DND-41 (cell line): Measurements from ENCODE around the gene AMZ2.

ENCODE experiments used
- CTCF ChIP-seq: IDR thresholded peaks from 2 replicates; pipeline ENCODE4 v1.5.1; 2012; ENCODE audit warnings: borderline replicate concordance, low read length, moderate library complexity, mild to moderate bottlenecking; ENCODE audit not compliant: poor library complexity, severe bottlenecking; ENCODE audit errors: extremely low read depth
- EZH2 ChIP-seq: IDR thresholded peaks from 3 replicates; pipeline ENCODE4 v1.6.1; 2012; ENCODE audit warnings: borderline replicate concordance, low read depth, mild to moderate bottlenecking, moderate library complexity, low read length, inconsistent platforms; ENCODE audit not compliant: severe bottlenecking

- TF ChIP-seq CTCF (no peak), EZH2 (no peak)
Observed at GRCh38 chr17:68302066-68302564, 54.3 kb downstream of the AMZ2 start.
